Stimulated activated naive CD4-positive, alpha-beta T cell (primary cell): Measurements from ENCODE around the gene RITA1.
"Not testable (repeated sequence)": the region's sequence is repeated elsewhere in the genome, so short reads cannot be mapped to it uniquely, and the experiment has no call there.

Source experiments
- DNase-seq, 6 experiments: peaks; one replicate each; lab custom pipeline; 2025; lab: John Stamatoyannopoulos, UW

RITA1 gene

GRCh38 chr12:113203852-113204760 is 18.6 kb downstream of the RITA1 start:
- DNase-seq = no peak

- no peak for DNase-seq
Measured at GRCh38 chr12:113204804-113205203, 19.3 kb downstream of the RITA1 start.

GRCh38 chr12:113206802-113207201 is 21.3 kb downstream of the RITA1 start:
- DNase-seq = not testable (repeated sequence)

DNA sequence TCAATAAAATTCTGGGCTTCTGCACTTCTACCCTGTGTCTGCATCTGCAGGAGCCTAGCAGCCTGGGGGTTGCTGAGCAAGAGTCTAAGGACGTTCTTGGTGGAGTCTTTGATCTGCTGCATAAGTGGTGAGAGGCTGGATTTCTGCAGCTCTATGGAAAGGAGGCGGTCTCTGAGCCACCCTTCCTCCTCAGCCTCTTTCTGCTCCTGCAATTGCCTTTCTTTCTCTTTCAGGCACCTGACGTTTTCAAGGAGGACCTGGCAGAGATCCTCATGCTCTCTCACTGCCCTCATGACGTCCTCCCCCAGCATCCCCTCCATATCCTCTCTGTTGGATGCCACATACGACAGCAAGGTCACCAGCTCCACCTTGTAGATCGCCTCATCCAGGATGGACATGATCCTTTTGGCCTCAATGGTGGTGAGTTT is 22.1 kb downstream of the RITA1 start:
- peak in 4 of 6 experiments; percentile 11 to 55 (median 28) for DNase-seq

DNA sequence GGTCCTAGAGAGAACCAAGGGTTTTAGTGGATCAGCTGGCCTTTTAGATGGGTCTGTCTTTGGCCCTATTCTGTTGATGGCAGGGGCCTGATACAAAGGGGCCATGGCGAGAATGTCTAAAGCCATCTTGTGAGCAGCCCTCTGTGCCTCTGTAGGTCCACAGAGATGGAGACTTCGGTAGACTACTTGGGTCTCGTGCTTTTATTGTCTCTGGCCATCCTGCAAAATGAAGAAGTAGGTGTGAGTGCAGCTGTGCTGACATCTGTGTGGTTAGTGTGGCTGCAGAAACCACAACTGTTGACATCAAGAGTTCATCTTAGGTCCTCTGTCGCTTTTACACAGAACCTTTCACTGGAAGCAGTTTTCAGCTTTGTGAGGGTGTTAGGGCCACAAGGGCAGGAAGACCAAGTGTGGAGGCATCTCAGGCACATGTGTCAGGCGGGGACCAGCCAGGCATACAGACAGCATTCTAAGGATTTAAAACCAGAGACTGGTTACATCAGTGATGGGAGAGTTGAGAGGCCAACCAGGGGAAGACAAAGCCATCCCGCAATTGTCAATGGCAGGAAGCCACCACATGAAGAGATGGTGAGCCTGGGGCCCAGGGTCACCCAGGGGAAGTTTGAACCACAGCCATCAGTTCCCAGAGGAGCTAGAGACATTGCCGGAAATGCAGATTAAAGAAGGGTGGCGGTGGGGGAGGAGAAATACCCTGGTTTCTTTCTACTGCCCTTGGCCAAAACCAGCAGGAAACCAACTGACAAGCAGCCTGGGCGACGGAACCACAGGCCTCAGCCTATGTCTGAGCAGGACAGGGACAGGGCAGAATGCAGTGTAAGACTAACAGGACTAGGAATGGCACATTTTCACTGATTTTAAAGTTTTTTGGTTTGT is 22.8 kb downstream of the RITA1 start:
- DNase-seq = peak; percentile 27 to 61 (median 45)

DNA sequence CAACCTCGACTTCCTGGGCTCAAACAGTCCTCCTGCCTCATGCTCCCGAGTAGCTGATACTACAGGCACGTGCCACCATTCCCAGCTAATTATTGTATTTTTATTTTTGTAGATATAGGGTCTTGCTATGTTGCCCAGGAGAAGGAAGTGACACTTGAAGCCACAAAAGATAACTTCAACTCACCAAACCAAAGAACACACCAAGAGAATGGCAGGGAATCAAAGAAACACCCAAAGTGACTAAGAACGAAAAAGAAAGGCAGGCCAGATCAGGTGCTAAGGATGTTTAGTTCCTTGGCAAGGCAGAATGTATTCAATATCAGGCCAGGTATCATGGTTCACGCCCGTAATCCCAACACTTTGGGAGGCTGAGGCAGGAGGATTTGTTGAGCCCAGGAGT is 25.6 kb downstream of the RITA1 start:
- DNase-seq = no peak

- no peak for DNase-seq
Measured at GRCh38 chr12:113214895-113215400, 29.4 kb downstream of the RITA1 start.

GRCh38 chr12:113216027-113216426 is 30.5 kb downstream of the RITA1 start:
- no peak for DNase-seq

GRCh38 chr12:113220593-113221180 is 35.2 kb downstream of the RITA1 start:
- DNase-seq = no peak

GRCh38 chr12:113221181-113221996 is 35.9 kb downstream of the RITA1 start, which contains the start of gene TPCN1:
Gene TPCN1, plus strand, starts transcription at chr12:113221464. Its CDS starts 5,389 bp downstream, at chr12:113226853.
- DNase-seq = peak; percentile 93 to 99 (median 98)

GRCh38 chr12:113221997-113222729 is 36.6 kb downstream of the RITA1 start:
- DNase-seq = peak in 1 of 6 experiments; percentile 20

DNA sequence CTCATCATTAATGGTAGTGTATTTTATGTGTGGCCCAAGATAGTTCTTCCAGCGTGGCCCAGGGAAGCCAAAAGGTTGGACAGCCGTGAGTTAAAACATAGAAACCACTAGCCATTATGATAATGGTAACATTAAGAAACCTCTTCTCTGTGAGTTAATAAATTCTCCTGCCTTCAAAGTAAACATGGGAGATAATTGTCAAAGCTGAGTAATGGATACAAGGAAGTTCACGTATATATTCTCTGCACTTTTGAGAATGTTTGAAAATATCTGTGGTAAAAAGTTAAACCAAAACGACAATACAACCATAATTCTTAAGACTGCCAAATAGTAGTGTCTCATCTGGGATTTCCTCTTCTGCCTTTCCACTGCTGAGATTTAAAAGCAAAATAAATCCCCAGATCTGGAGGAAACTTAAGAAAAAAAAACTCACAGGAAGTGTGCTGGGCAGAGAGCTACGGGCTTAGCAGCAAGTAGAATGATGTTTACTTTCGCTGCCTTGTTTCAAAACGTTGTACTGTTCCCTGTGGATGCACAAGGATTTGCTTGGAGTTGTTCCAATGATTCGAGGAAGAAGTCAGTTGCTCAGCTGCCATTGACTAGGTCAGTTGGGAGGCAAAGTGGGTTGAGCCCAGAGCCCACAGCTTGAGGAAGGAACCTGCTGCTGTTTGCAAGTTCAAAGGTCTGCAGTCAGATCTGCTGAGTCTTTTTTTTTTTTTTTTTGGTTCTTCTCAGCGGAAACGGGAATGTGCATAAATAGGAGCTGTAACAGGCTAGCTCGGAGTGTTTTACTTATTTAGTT is 37.4 kb downstream of the RITA1 start:
- peak in 3 of 6 experiments; percentile 19 to 45 (median 31) for DNase-seq

- no peak for DNase-seq
Measured at GRCh38 chr12:113224955-113225354, 39.4 kb downstream of the RITA1 start.

- no peak for DNase-seq
Measured at GRCh38 chr12:113226696-113227568, 41.4 kb downstream of the RITA1 start.

- no peak for DNase-seq
Measured at GRCh38 chr12:113227686-113228391, 42.3 kb downstream of the RITA1 start.

DNA sequence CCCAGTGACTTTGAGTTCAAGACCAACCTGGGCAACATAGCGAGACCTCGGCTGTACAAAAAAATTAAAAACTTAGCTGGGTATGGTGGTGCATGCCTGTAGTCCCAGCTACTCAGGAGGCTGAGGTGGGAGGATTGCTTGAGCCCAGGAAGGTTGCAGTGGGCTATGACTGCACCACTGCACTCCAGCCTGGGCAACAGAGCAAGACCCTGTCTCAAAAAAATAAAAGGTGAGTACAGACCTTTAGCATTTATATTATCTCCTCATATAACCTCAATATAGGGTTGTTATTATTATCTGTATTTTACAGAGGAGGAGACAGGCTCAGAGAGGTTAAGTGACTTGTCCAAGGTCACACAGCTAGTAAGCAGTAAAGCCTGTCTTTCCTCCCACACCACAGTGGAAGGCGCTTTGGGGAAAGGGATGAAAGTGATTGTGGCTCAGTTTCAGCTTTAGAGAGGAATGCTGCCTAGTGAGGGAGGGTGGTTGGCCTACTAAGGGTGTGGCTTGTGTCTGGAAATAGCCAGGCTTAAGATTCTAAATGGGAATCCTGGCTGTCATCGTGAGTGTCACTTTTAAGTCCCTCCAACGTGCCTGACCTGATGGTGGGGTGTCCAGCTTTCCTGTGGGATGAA is 43.0 kb downstream of the RITA1 start:
- DNase-seq = no peak
